GM12892 (cell line): ENCODE measurements around the gene CCDC190.

Experiments
- POLR2A ChIP-seq: IDR thresholded peaks from 2 replicates; pipeline ENCODE4 v1.6.1; 2011; ENCODE audit warnings: low read depth, low read length, control low read depth
- POLR2AphosphoS5 ChIP-seq: IDR thresholded peaks from 2 replicates; pipeline ENCODE4 v1.6.1; 2011; ENCODE audit warnings: low read depth, low read length, control low read depth

- TF ChIP-seq POLR2A (no peak), POLR2AphosphoS5 (no peak)
Observed at GRCh38 chr1:162878000-162878596, 17.1 kb upstream of the CCDC190 start.
